K562 (cell line): ENCODE measurements around the gene NTM.

Experiments
- ATF2 ChIP-seq: sonication (generic); formaldehyde crosslinking; IDR thresholded peaks from 2 replicates; pipeline ENCODE4 v1.8.1; 2022; ENCODE audit warnings: missing genetic modification reagents
- ZNF668 ChIP-seq: fragments of 250-450 bp; sonication (Bioruptor Pico); IDR thresholded peaks from 2 replicates; pipeline ENCODE4 v1.8.0; 2022; ENCODE audit warnings: mild to moderate bottlenecking, inconsistent platforms

DNA sequence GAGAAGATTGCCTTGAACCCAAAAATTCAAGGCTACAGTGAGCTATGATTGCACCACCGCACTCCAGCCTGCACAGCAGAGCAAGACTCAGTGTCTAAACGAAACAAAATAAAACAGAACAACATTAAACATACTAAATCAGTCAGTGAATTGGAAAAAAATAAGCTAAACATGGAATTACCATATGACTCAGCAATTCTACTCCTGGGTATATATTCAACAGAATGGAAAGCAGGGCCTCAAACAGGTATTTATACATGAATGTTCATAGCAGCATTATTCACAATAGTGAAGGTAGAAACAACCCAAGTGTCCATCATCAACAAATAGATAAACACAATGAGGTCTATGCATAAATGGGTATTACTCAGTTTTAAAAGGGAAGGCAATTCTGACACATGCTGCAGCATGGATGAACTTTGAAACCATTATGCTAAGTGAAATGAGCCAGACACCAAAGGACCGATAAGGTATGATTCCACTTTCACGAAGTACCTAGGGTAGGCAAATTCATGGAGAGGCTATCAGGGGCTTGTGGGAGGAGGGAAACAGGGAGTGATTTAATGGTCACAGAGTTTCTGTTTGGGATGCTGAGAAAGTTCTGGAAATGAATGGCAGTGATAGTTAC is 15.5 kb downstream of the NTM start:
- TF ChIP-seq ZNF668 (CRISPR knock-in tag) (no peak), ATF2 (CRISPR knock-in tag) (no peak)
